HG02610 (cell line): Measurements from ENCODE around the gene TSPEAR.
"Not testable (repeated sequence)": the region's sequence is repeated elsewhere in the genome, so short reads cannot be mapped to it uniquely, and the experiment has no call there.

ENCODE experiments used
- ATAC-seq: cut with Tn5 transposase; IDR thresholded peaks from one replicate; pipeline ENCODE4 v1.9.1; 2021; ENCODE audit warnings: mild to moderate bottlenecking, moderate library complexity; ENCODE audit not compliant: unreplicated experiment

TSPEAR gene

DNA sequence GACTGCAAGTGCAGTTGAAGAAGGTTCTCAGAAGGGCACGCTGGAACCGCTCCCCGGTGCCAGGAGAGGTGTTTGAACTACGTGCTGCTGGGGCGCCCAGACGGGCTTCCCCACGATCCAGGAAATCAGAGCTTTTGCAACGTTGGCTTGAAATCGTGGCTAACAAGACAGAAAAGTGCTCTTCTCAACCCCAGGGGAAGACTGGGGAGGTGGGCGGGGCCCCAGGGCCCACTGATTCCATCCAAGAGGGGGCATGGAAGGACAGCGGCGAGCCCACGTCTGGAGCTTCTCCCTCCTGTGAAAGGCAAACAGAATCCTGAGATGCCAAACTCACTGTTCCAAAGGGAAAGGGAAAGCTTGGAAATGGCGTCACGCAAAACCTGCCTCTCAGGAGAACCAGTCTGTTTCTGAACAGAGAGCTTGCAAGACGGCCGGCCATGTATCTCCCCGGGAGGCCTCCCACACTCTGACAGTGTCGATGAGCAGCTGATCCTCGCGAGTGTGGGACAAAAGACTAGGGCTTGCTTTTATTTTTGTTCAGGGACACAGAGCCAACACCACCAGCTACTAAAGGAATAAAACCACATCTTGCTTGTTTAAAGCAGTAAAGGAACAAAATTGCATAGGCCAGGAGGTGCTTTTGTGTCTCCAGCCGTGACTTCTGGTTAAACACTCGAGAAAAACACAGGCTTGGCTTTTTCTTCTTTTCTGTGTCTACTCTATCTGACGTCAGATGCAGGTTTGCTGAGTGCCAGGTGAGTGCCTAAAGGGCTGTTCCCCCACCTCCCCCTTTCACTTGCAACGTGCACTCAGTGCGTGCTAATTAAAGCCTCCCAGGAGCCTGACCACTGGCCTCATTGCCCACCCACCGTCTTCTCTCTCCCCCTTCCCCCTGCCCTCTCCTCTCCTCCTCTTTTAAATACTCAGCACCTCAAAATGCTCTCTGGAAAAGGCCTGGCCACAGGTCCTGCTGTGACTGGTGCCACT is 214.5 kb downstream of the TSPEAR start:
- no peak for ATAC-seq

DNA sequence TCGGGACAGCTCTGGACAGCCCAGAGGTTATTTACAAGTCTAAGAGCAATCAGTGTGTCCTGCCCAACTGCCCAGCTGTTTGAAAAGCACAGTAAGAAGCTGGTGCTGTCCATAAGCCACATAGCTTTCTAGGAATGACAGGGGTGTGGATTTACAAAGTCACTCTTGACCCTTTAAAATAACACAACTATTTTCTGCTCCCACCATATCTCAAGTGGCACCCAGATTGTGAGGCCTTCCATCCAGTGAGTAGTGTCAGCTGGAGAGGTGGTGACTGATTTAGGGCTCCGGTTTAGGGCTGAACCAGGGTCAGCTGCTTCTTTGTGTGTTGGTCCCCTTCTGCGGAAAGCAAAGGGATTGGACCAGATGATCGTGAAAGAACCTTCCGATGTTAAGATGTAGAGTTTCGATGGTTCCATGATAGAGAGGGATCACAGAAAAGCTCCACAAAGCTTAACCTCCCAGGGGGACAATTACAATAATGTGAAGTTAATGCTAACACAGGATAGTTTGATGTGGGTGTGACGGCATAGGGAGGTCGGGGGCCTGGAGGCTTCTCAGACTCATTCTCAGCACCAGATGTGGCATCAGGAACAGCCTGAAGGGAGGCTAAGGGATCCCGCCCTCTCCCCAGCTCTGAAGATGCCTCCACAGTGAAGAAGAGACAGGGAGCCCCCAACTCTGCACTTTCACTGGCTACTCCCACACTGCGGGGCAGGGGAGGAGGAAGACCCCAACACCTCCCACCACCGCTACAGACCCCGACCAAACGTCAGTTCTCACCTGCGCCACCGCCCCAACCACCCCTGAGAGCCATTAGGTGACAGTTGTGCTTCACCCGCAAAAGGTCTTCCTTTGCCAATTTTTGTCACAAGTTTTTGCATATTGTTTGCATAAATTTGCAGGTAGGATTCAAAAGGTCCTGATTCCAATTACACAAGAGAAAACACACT is 215.5 kb downstream of the TSPEAR start:
- ATAC-seq, result no peak

DNA sequence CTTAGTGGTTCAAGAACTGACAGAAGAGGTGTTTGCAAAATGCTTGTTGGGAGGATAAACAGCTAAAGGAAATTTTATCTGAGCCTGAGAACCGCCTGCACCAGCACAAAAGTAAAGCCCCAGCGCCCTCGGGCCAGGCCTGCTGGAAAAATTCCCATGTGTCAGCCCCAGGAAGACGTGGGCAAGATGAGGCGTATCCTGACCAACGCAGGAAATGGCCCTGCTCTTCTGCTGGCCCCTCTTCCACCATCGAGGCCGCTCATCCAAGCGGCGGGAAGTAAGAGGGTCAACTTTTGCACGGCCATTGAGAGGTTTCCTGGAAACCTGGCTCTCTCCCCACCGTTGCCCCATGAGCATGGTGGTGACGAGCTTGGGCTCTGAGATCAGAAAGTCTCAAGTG is 216.4 kb downstream of the TSPEAR start:
- ATAC-seq, result no peak

DNA sequence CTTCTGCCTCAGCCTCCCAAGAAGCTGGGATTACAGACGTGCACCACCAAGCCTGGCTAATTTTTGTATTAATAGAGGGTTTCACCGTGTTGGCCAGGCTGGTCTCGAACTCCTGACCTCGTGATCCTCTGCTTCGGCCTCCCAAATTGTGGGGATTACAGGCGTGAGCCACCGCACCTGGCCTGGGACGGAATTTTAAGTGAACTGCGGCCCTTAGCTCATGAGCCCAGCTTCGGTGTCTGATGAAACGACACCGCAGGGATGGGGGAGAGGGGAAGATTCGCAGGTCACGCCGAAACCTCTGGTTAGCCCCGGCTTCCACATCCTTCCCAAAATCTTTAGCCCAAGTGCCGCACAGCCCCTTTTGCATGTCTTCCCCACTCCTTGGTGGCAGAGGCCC is 217.0 kb downstream of the TSPEAR start:
- ATAC-seq, result no peak

DNA sequence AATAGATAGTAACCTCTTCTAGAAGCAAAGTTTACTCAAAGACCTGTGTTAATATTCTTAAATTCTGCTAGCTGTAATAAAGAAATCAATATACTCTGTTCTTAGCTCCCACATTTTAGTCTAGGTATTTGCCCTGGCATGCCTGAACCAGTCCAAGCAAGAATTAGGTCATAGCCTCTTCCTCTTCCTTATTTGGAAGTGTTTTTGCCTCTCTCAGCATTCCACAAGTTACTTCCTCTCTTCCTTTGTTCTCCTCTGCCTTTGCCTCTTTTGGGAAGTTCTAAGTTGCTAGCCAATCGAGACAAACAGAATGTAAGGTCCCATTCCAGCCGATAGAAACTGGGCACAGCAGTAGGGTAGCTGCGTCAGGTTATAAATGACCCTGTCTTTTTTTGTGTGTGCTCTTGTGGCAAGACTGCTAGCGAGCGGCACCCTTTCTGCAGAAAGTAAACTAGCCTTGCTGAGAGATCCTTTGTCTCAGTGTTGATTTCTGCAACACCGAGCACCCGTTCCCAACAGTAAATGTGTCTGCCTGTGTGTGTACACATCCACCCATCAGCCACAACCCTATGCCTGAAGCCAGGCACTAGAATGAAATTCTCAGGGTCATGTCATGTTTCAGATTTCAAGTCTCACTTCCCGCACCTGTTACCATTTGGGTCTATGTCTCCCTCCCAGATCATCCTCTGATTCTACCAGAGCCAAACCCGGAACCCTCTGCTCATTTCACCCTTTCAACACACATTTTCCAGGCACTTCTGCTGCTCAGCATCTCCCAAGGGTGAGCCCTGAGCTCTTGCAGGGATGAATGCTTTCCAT is 218.6 kb downstream of the TSPEAR start:
- no peak for ATAC-seq

DNA sequence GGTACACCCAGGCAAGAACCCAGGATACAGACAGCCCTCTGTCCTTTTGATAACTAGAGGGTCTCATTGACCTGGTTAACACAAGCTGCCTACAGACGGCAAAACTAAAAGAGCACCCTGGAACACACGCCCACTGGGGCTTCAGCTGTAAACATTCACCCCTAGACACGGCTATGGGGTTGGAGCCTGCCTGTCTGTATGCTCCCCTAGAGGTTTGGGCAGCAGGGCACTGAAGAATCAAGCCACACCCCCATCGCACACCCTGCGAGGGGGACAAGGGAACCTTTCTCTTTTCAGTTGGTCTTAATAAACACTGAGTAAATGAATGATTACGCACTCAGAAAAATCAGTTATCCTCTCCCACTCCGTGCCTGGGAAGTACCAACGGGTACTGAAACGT is 220.6 kb downstream of the TSPEAR start:
- ATAC-seq, result no peak

DNA sequence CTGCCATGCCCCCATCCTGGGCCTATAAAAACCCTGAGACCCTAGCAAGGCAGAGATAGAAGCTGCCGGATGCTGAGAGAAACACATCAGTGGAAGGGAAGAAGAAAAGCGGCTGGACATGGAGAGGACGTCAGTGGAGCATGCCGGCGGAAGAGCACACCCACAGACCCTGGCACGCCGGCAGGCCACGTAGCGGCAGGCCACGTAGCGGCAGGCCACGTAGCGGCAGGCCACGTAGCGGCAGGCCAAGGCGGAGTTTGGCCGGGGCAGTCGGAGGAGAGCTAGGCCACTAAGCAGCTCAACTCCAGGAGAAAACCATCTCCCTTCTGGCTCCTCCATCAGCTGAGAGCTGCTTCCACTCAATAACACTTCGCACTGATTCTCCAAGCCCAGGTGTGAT is 221.0 kb downstream of the TSPEAR start:
- no peak for ATAC-seq

DNA sequence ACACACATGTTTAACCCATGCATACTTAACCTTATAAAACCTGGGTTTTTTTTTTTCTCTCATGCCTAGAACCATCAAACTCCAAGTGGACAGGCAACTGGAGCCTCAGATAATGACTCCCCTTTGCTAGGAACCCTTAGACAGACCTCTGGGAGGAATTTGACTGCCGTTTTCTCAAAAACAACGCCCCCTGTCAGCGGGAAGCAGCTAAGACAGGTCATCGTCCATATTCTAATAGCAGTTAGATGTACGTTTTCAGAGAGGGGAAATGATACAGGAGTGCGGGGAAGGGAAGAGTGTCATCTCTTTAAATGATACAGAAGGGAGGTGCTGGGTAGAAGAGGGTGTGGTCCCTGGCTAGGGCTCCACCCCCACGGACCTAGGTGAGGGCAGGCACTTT is 221.4 kb downstream of the TSPEAR start:
- ATAC-seq, result no peak

DNA sequence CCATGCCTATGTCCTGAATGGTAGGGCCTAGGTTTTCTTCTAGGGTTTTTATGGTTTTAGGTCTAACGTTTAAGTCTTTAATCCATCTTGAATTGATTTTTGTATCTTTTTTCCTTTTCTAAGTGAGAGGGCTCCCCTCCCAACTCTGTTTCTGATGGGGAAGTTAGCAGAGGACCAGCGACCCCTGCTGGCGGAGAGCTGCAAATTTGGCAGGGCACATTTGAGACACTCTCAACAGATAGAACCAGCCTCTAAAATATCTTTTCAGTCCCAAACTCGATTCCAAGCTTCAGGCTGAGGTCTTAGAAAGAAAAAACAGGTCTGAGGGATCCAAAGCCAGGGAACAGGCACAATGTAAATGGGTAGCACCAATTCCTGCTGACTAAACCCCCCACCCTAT is 223.5 kb downstream of the TSPEAR start:
- ATAC-seq, result no peak

DNA sequence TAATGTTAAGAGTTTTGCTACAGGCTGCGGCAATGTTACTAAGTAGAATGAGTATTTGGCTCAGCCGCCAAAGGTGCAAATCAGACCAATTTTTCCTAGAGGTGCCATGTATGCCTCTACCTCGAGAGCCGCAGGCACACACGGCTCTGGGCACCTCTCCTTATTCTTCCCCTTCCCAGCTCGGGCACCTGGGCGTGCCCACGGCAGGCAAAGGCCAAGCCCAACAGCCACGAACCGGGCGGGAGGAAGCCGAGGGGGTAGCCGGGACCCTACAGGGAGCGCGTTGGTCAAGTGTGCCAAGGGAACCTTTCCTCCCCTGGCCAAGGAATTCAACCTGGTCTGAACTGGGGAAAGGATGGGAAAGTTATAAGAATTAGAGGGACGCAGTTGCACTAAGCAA is 225.1 kb downstream of the TSPEAR start:
- no peak for ATAC-seq

DNA sequence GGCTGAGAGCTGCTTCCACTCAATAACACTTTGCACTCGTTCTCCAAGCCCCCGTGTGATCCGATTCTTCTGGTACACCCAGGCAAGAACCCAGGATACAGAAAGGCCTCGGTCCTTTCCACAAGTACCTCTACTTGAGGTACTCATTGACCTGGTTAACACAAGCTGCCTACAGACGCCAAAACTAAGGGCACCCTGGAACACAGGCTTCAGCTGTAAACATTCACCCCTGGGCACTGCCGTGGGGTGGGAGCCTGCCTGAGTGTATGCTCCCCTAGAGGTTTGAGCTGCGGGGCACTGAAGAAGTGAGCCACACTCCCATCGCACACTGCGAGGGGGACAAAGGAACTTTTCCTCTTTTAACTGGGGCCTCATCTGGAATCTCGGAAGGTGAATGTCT is 225.6 kb downstream of the TSPEAR start:
- no peak for ATAC-seq

DNA sequence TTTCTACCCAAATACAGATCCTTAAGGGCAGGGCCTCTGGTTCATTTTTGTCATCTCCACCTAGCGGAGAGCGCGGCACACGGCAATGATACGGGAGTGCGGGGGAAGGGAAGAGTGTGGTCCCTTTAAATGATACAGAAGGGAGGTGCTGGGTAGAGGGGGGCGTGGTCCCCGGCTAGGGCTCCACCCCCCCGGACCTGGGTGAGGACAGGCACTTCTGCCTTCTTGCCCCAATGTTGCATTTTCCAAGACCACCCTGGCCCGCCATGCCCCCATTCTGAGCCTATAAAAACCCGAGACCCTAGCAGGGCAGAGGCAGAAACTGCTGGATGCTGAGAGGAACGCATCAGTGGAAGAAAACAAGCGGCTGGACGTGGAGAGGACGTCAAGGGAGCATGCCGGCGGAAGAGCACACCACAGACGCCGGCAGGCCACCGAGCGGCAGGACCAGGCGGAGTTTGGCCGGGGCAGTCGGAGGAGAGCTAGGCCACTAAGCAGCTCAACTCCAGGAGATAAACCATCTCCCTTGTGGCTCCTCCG is 226.0 kb downstream of the TSPEAR start:
- ATAC-seq, result no peak

DNA sequence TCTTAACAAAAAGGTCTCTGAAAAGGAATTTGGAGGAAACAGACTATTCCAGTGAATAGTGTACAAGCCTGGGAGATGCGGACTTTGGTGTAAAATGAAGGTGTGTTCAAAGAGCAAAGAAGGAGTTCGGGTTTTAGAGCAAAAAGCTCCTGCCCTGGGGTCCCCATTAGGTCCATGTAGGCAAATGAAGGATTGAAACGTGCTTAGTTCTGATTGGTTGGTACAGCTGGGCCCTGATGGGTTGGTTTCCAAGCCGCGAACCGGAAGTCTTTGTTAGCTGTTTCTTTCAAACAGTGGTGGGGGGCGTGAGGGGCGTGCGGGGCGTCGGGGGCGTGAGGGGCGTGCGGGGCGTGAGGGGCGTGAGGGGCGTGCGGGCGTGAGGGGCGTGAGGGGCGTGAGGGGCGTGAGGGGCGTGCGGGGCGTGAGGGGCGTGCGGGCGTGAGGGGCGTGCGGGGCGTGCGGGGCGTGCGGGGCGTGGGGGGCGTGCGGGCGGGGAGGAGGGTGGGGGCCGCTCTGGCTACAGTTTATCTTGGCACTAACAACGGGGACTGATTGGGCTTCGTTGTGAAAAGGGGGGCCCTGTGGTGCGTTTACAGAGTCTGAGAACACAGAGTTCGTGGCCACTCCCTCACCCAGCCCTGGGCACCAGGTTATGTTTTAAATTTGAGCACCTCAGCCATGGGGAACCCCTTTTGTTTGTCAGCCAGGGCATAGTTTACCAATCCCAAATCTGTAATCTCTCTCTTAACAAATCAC is 226.7 kb downstream of the TSPEAR start:
- ATAC-seq, result no peak

DNA sequence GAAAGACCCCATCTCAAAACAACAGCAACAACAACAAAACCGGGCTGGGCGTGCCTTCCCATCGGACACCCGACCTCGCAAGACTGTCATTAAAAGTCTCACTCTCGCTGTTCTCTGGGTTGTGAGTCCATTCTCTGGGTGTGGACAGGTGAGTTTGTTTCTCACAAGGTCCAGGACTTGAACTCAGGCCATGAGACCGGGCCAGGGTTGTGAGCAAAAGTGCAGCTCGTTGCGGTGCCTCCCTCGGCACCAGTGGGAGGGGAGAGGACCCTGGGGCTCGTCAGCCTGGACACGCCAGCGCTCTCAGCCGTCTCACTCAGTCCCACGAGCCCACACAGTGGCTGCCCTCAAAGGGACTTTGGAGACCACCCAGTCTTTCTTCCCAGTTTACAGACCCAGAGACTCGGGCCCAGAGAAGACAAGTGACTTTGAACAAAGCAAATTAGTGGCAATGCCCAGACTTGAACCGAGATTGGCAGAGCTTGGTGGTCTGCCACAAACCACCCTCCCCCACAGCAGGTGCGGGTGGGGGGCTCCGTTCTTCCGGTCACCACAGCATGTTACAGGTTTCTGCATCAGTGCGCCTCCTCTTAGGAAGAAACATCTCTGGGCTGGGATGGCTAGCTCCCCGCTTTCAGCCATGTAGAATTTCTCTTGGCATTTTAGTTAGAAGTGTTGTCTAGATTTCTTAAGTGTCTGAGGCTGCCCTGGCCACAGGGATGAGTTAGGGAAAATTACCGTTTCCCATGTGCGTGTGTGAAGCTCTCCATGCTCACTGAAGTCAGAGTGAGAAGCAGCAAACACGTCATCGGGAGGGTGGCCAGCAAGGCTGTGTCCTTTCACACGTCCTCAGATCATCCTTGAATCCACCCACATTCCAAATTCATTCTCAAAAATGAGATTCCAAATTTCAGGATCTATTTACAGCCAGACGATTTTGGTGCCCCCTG is 227.8 kb downstream of the TSPEAR start:
- ATAC-seq, result no peak

DNA sequence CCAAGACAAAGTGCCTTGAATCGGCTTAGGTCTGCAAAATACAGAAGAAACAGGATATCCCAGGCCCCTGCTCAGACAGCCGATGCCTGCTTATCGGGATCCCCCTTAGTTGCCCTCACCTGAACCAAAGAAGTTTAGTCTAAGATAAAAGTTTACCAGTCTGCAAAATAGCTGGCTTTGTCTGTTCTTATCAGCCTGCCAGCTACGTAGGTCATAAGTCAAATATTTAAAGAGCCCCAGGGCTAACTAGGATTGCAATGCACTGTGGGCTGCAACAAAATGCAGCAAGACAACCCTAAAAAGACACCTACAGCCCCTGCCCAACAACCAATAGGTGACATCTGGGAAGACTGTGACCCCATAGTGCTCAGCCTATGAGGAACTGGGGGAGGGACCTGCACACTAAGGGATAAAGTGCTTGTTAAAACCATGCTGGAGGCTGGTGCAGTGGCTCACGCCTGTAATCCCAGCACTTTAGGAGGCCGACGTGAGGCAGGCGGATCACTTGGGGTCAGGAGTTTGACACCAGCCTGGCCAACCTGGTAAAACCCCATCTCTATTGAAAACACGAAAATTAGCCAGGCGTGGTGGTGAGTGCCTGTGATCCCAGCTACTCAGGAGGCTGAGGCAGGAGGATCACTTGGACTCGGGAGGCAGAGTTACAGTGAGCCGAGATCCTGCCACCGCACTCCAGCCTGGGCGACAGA is 228.6 kb downstream of the TSPEAR start:
- no peak for ATAC-seq

DNA sequence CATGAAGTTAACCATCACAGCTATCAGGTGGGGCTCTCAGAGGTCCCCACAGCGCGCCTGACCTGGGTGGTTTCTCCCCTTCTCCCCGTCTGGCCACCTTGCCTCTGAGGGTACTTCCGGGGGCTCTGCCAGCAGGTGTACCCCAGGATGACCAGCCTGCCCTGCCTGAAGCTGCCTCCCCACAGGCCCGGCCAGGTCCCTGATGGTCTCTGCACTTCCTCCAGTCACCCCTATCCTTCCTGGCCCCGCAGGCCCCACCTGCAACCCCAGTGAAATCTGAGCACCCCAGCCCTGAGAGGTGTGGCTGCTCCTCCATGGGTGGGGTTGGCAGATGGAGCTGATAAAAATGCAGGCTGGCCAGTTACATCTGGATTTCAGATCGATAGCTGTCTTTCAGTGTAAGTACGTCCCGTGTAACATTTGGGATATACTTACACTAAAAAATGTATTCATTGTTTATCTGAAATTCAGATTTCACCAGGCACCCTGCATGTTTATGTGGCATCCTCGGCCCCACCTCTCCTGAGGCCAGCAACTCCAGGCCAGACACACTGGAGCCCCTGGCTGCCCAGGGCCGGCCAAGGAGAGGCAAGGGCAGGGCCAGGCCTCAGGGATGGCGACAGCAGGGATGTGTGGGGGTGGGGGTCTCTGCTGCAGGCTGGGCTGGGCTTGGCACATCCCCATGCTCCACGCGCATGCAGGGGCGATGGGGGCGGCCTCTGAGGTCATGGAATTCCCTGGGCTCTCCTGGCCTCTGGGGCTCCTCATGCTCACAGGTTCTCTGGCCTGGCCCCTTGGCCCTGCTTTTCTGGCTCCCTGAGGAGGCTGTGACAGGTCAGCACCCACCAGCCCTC is 230.9 kb downstream of the TSPEAR start:
- ATAC-seq, result no peak

DNA sequence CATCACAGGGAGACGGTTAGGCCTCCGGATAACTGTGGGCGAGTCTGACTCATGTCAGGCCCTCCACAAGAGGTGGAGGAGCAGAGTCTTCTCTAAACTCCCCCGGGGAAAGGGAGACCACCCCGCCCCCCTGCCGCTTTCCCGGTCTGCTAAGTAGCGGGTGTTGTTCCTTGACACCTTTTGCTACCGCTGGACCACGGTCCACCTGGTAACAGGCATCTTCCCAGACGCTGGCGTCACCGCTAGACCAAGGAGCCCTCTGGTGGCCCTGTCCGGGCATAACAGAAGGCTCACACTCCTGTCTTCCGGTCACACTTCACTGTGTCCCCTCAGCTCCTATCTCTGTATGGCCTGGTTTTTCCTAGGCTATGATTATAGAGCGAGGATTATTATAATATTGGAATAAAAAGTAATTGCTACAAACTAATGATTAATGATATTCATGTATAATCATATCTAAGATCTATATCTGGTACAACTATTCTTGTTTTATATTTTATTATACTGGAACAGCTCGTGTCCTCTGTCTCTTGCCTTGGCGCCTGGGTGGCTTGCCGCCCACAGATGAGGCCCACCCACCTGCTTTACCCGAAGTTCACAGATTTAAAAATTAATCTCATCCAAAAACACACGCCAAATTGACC is 231.7 kb downstream of the TSPEAR start:
- not testable (repeated sequence) for ATAC-seq
